ENCODE measurements around the gene C16orf86.

The C16orf86 gene

GRCh38 chr16:67666559-67667452 is at the start of gene C16orf86, which contains the start of gene ENKD1:
Gene C16orf86 (plus strand): TSS chr16:67666814. CDS start chr16:67666971, 157 bp downstream.
Gene ENKD1 (minus strand): TSS chr16:67666750. CDS start chr16:67666442, 308 bp downstream.
- peak; percentile 73 for DNase-seq (ENCODE audit: low read depth)

- no peak for DNase-seq (ENCODE audit: low read depth)
These were observed 38.4 kb upstream of the C16orf86 start for GRCh38 chr16:67628216-67628615.

- no peak for DNase-seq (ENCODE audit: low read depth)
These were observed 34.0 kb upstream of the C16orf86 start for GRCh38 chr16:67632415-67633172.

GRCh38 chr16:67636713-67637112 is 29.9 kb upstream of the C16orf86 start:
- no peak for DNase-seq (ENCODE audit: low read depth)

- DNase-seq (ENCODE audit: low read depth): no peak
These were observed 29.0 kb upstream of the C16orf86 start for GRCh38 chr16:67637625-67638024.

- no peak for DNase-seq (ENCODE audit: low read depth)
These were observed 24.6 kb upstream of the C16orf86 start for GRCh38 chr16:67641779-67642708.

- DNase-seq (ENCODE audit: low read depth): no peak
These were observed 22.6 kb upstream of the C16orf86 start for GRCh38 chr16:67644038-67644437.

- DNase-seq (ENCODE audit: low read depth): no peak
These were observed 21.1 kb upstream of the C16orf86 start for GRCh38 chr16:67645397-67646121.

- DNase-seq (ENCODE audit: low read depth): no peak
These were observed 19.4 kb upstream of the C16orf86 start for GRCh38 chr16:67647111-67647651.

GRCh38 chr16:67647681-67648080 is 18.9 kb upstream of the C16orf86 start:
- DNase-seq (ENCODE audit: low read depth): no peak

- no peak for DNase-seq (ENCODE audit: low read depth)
These were observed 18.4 kb upstream of the C16orf86 start for GRCh38 chr16:67648088-67648763.

- DNase-seq (ENCODE audit: low read depth): no peak
These were observed 17.7 kb upstream of the C16orf86 start for GRCh38 chr16:67648764-67649407.

- DNase-seq (ENCODE audit: low read depth): no peak
These were observed 17.1 kb upstream of the C16orf86 start for GRCh38 chr16:67649494-67649931.

GRCh38 chr16:67650023-67650422 is 16.6 kb upstream of the C16orf86 start:
- DNase-seq (ENCODE audit: low read depth): no peak

GRCh38 chr16:67651039-67651438 is 15.6 kb upstream of the C16orf86 start:
- no peak for DNase-seq (ENCODE audit: low read depth)

- no peak for DNase-seq (ENCODE audit: low read depth)
These were observed 14.8 kb upstream of the C16orf86 start for GRCh38 chr16:67651847-67652246.

GRCh38 chr16:67652578-67653127 is 14.0 kb upstream of the C16orf86 start:
- DNase-seq (ENCODE audit: low read depth): no peak

GRCh38 chr16:67653128-67653788 is 13.4 kb upstream of the C16orf86 start:
- no peak for DNase-seq (ENCODE audit: low read depth)
